ENCODE data around the gene TTC7B.

Gene TTC7B

GRCh38 chr14:90483571-90483974 lies 332.7 kb downstream of the TTC7B start:
- no peak for DNase-seq (ENCODE audit: low spot score)

GRCh38 chr14:90483117-90483516 lies 333.1 kb downstream of the TTC7B start:
- DNase-seq (ENCODE audit: low spot score): no peak

DNA sequence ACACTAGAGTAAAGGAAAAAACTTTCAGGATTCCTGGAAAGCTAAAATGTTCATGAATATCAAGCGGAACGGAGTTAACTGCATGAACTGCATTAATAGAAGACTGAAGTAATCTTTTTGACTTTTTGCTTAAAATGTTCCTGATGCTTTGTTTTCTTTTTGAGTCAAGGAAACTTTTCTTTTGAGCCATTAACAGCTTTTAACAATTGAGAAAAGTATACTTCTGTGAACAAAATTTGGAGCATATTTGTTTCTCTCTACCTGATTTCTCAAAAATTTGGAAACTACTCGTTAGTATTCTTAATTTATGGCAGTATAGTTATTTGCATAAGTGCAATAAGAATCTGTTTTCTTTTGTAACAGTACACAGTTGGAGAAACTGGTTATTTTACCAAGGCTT lies 340.9 kb downstream of the TTC7B start:
- DNase-seq (ENCODE audit: low spot score): no peak
